ENCODE measurements around the gene MPPED2. TPM values are rescaled to one million over a fixed set of nuclear protein-coding genes. Genes with fewer than 3 reads are reported as not detected.

Gene MPPED2
- polyA plus RNA-seq, 6 donors from 2014 or later, result 0.47 to 3.1 (median 2.5) TPM

DNA sequence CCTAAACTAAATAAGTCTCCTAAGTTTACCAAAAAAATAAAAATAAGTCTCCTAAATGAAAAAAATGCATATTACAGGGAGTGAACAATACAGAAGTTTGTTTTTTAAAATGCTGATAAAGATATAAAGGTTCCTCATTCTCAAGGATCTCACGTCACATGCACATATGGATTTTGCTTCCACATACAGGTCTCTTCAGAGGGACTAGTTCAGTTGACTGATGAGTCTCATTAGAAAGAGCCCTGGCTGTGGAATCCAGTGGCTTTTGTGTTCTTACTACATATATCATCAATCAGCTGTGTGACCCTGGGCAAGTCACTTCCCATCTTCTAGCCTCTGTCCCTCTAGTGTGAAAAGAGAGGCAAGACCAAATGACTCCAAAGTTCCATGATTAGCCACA, 43.1 kb downstream of the MPPED2 start:
- Mint-ChIP-seq H3K36me3 (no peaks in the 10 kb centered on the region), H3K4me1 (no peaks in the 10 kb centered on the region), H3K9me3 (peaks cover 0 to 5% (median 0%) of the 10 kb centered on the region in 7 donors), H3K4me3 (no peak overlapping the region), H3K27ac (no peak overlapping the region), H3K27me3 (no peaks in the 10 kb centered on the region)
- DNase-seq, result no peak
- ATAC-seq (ENCODE audit: low read depth in 2 of 2), result no peak

DNA sequence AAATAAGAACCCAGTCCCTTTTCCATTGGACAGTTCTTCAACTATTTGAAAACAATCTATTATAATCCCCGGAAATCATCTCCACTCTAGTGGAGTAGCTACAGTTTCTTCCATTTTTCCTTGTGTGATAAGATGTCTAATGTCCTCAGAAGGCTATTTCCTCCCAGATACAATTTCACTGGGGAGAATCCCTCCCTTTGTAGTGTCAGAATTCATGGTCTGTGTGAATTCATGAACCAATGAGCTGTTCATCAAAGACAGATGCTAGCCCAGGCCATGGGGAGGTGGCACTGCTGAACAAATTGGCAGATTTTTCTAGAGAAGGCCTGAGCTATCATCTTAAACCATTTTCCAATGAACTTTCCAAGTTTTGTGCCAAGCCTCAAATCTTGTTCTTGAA, 45.4 kb downstream of the MPPED2 start:
- Mint-ChIP-seq H3K27me3 (no peaks in the 10 kb centered on the region), H3K9me3 (peaks cover 0 to 5% (median 0%) of the 10 kb centered on the region in 7 donors), H3K27ac (no peak overlapping the region), H3K4me1 (peaks cover 0 to 4% (median 0%) of the 10 kb centered on the region in 3 donors), H3K36me3 (no peaks in the 10 kb centered on the region), H3K4me3 (no peak overlapping the region)
- no peak for ATAC-seq (ENCODE audit: low read depth in 2 of 2)
- no peak for DNase-seq

DNA sequence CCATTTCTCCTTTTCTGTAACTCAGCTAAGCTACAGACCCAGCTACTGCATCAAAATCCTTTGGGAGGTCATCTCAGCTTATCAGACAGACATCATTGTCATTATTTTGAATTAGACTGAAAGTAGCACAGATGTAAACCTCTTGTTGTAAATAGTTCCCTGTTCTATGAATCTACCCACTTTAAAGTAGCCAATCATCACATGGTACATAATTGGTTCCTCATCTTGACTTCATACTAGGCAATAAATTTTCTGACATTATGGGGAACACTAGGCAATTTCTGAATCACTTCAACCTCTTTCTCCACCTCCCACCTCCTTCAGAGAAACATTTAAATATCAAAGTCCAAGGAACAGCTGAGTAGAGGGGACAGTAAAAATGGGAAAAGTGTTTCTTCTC, 47.9 kb downstream of the MPPED2 start:
- ATAC-seq (ENCODE audit: low read depth in 2 of 2), result no peak
- no peak overlapping the region for H3K4me3 Mint-ChIP-seq
- no peaks in the 10 kb centered on the region for H3K9me3 Mint-ChIP-seq

DNA sequence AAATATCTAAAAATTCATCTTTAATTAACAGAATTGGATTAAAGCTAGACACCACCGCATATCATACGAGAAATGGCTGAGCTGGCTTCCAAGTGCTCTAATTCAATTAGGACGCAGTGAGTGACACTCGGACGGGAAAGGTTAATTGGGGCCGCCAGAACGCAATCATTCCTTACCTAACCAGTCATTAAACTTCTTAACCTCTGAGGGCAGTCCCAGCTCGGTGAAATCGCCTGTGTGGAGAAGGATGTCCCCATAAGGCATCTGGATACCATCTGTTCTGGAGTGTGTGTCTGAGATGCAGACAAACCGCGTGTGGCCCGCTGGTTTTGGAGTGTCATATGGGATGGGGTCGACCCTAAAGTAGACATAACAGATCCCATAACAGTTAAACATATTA, 50.3 kb downstream of the MPPED2 start:
- DNase-seq (no peak), ATAC-seq (ENCODE audit: low read depth in 2 of 2) (no peak)
- no peaks in the 10 kb centered on the region for H3K9me3 Mint-ChIP-seq
- peaks cover 0 to 4% (median 0%) of the 10 kb centered on the region in 3 donors for H3K4me1 Mint-ChIP-seq
- no peak overlapping the region for H3K4me3 Mint-ChIP-seq
- H3K27me3 Mint-ChIP-seq, result no peaks in the 10 kb centered on the region
- no peaks in the 10 kb centered on the region for H3K36me3 Mint-ChIP-seq
- no peak overlapping the region for H3K27ac Mint-ChIP-seq

More for the DNA sequence above, 47.9 kb downstream of the MPPED2 start:
- H3K27me3 Mint-ChIP-seq, result no peaks in the 10 kb centered on the region
- H3K36me3 Mint-ChIP-seq, result no peaks in the 10 kb centered on the region
- H3K4me1 Mint-ChIP-seq, result peaks cover 0 to 4% (median 0%) of the 10 kb centered on the region in 3 donors
- no peak for DNase-seq
- H3K27ac Mint-ChIP-seq, result no peak overlapping the region

DNA sequence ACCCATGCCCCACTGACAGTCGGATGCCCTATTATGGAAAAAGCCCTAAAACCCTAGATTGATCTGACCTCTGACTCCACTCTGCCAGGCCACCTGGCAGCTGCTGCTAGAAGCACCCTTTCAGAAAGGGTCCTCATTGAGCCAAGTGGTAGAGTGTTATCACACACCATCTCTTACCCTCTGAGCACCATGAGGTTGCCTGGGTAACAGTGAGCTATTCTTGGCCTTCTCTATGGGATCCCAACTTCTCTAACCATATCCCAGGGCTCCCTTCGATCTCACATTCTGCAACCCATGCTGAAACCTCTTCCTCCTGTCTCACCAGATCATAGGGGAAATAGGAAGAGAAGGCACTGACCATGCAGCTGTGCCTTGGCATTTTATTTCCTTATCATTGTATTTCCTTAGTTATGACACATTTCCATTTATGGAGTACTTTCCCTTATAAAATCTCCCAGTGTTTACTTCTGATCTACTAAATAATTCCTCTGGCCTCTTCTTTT, 52.7 kb downstream of the MPPED2 start:
- no peak for DNase-seq
- no peaks in the 10 kb centered on the region for H3K9me3 Mint-ChIP-seq

GRCh38 chr11:30527566-30527965, 58.6 kb downstream of the MPPED2 start:
- Mint-ChIP-seq H3K4me3 (no peak overlapping the region), H3K36me3 (no peaks in the 10 kb centered on the region), H3K4me1 (no peaks in the 10 kb centered on the region), H3K9me3 (no peaks in the 10 kb centered on the region), H3K27ac (peak overlapping the region in 2 of 6 donors; percentile 39 to 70), H3K27me3 (no peaks in the 10 kb centered on the region)
- DNase-seq (no peak), ATAC-seq (ENCODE audit: low read depth in 2 of 2) (no peak)

More for the DNA sequence above, 52.7 kb downstream of the MPPED2 start:
- H3K4me1 Mint-ChIP-seq, result peaks cover 0 to 4% (median 0%) of the 10 kb centered on the region in 3 donors
- H3K36me3 Mint-ChIP-seq, result no peaks in the 10 kb centered on the region
- H3K4me3 Mint-ChIP-seq, result no peak overlapping the region
- H3K27me3 Mint-ChIP-seq, result no peaks in the 10 kb centered on the region
- H3K27ac Mint-ChIP-seq, result no peak overlapping the region
- ATAC-seq (ENCODE audit: low read depth in 2 of 2), result no peak

DNA sequence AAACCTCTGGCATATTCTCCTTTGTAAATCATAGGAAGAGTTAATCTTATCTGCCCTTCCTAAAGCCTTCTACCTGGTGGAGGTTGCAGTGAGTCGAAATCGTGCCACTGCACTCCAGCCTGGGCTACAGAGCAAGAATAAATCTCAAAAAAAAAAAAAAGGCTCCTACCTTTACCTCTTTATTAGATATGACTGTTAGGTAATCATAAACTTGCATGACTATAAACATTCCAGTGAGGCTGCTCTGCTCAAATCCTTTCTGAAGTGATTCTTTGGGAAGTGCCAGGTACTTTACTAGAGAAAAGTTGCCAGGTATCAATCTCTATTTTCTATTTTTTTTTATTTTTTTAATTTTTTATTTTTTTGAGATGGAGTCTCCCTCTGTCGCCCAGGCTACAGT, 59.6 kb downstream of the MPPED2 start:
- no peak for DNase-seq
- Mint-ChIP-seq H3K27ac (no peak overlapping the region), H3K9me3 (no peaks in the 10 kb centered on the region), H3K27me3 (no peaks in the 10 kb centered on the region), H3K4me3 (no peak overlapping the region), H3K36me3 (no peaks in the 10 kb centered on the region), H3K4me1 (no peaks in the 10 kb centered on the region)
- ATAC-seq (ENCODE audit: low read depth in 2 of 2), result no peak

- DNase-seq, result no peak
- Mint-ChIP-seq H3K4me3 (no peak overlapping the region), H3K4me1 (no peaks in the 10 kb centered on the region), H3K27ac (peak overlapping the region in 1 of 6 donors; percentile 2), H3K36me3 (no peaks in the 10 kb centered on the region), H3K9me3 (no peaks in the 10 kb centered on the region), H3K27me3 (no peaks in the 10 kb centered on the region)
- ATAC-seq (ENCODE audit: low read depth in 2 of 2), result no peak
Observed at GRCh38 chr11:30522536-30523243, 63.5 kb downstream of the MPPED2 start.

GRCh38 chr11:30521297-30522071, 64.7 kb downstream of the MPPED2 start:
- no peak for ATAC-seq (ENCODE audit: low read depth in 2 of 2)

DNA sequence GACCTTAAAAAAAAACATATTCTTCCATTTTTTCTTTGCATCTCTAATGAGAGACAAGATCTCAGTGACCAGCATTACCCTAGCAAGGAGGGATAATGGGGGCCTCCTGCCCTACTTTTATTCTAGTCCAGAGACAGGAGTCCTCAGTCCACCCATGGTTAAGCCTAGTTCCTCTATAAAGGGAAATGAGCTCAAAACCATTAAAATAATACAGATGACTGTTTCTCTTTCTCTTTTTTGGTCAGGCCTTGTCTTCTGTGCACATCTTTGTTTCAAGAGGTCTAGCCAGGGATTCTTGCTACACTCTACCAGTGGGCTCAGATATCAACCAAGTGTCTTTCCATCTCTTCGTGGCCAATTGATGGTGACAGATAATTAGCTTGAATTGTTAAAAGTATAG, 73.1 kb downstream of the MPPED2 start:
- H3K4me3 Mint-ChIP-seq, result no peak overlapping the region
- H3K4me1 Mint-ChIP-seq, result peaks cover 6 to 23% (median 8%) of the 10 kb centered on the region in 3 donors
- peak overlapping the region in 2 of 6 donors; percentile 6 to 30 for H3K27ac Mint-ChIP-seq
- no peaks in the 10 kb centered on the region for H3K9me3 Mint-ChIP-seq
- DNase-seq (no peak), ATAC-seq (ENCODE audit: low read depth in 2 of 2) (no peak)
- H3K36me3 Mint-ChIP-seq, result no peaks in the 10 kb centered on the region
- no peaks in the 10 kb centered on the region for H3K27me3 Mint-ChIP-seq

More at GRCh38 chr11:30521297-30522071, 64.7 kb downstream of the MPPED2 start:
- no peak overlapping the region for H3K4me3 Mint-ChIP-seq
- DNase-seq, result no peak
- H3K9me3 Mint-ChIP-seq, result no peaks in the 10 kb centered on the region
- H3K27ac Mint-ChIP-seq, result no peak overlapping the region
- H3K4me1 Mint-ChIP-seq, result no peaks in the 10 kb centered on the region
- H3K27me3 Mint-ChIP-seq, result no peaks in the 10 kb centered on the region
- no peaks in the 10 kb centered on the region for H3K36me3 Mint-ChIP-seq

DNA sequence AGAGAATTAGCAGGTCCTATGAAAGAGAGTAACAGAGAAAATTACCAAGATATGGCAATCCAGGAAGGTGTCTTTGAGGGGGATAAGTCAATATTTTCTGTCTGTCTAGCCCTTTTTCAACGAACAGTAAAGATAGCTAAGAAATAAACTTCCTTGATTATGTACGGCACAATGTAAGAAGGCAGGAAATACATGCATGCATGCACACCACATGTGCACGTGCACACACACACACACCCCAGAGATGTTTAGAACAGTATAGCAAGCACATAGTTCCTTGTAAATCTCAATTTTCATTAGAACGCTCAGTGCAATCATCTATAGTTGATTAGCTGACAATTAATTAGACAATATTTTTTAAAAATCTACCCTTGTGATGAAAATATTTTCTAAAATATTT, 74.7 kb downstream of the MPPED2 start:
- DNase-seq, result no peak
- Mint-ChIP-seq H3K27me3 (no peaks in the 10 kb centered on the region), H3K4me1 (peaks cover 6 to 23% (median 8%) of the 10 kb centered on the region in 3 donors), H3K4me3 (peak overlapping the region in 1 of 8 donors; percentile 40), H3K36me3 (no peaks in the 10 kb centered on the region), H3K27ac (peak overlapping the region in 3 of 6 donors; percentile 1 to 47 (median 19)), H3K9me3 (no peaks in the 10 kb centered on the region)
- ATAC-seq (ENCODE audit: low read depth in 2 of 2), result peak; percentile 42 to 69

DNA sequence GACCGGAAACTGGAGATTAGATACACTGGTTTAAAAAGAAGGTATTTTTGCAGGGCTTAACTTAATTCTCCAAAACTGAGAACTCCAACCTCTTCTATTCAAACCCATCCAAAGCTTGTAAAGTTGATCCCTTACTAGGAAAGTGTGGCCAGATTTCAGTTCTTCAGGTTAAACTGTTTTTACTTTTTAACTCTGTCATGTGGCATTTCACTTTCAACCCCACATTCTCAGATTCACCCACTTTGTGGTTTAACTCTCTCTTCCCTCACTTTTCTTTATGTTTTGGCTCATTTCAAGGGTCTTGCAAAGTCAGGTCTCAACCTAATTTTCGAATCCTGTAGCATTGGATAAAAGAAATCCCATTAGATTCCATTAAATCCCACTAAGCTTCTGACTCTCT, 75.4 kb downstream of the MPPED2 start:
- Mint-ChIP-seq H3K4me1 (peaks cover 6 to 23% (median 8%) of the 10 kb centered on the region in 3 donors), H3K9me3 (no peaks in the 10 kb centered on the region), H3K4me3 (peak overlapping the region in 1 of 8 donors; percentile 40), H3K27me3 (no peaks in the 10 kb centered on the region), H3K27ac (peak overlapping the region in 3 of 6 donors; percentile 1 to 47 (median 19)), H3K36me3 (no peaks in the 10 kb centered on the region)
- DNase-seq (no peak), ATAC-seq (ENCODE audit: low read depth in 2 of 2) (no peak)

- no peaks in the 10 kb centered on the region for H3K36me3 Mint-ChIP-seq
- no peak overlapping the region for H3K27ac Mint-ChIP-seq
- no peaks in the 10 kb centered on the region for H3K9me3 Mint-ChIP-seq
- no peak overlapping the region for H3K4me3 Mint-ChIP-seq
- H3K27me3 Mint-ChIP-seq, result no peaks in the 10 kb centered on the region
- H3K4me1 Mint-ChIP-seq, result peaks cover 6 to 23% (median 8%) of the 10 kb centered on the region in 3 donors
- ATAC-seq (ENCODE audit: low read depth in 2 of 2) (no peak), DNase-seq (no peak)
Observed at GRCh38 chr11:30509364-30509763, 76.8 kb downstream of the MPPED2 start.

DNA sequence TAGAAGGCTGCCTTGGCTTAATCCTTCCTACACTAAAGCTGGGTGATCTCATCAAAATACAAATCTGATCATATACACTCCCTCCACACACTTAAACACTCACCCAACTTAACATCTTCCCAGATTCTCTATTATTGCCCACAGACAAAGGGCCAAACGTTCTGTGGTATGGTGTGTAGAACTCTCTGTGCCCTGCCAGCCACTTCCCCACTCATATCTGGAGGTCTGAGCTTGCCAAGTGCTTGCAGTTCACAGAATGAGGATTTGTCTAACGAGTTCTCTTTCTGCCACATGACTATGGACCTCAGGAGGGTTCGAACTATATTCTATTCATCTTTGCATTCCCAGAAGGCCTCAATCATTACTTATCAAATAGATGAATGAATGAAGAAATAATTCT, 77.6 kb downstream of the MPPED2 start:
- Mint-ChIP-seq H3K4me1 (peaks cover 6 to 21% (median 7%) of the 10 kb centered on the region in 3 donors), H3K27me3 (no peaks in the 10 kb centered on the region), H3K27ac (peak overlapping the region in 1 of 6 donors; percentile 27), H3K9me3 (no peaks in the 10 kb centered on the region), H3K4me3 (no peak overlapping the region), H3K36me3 (no peaks in the 10 kb centered on the region)
- DNase-seq (no peak), ATAC-seq (ENCODE audit: low read depth in 2 of 2) (no peak)

All from naive B cell (primary cell).